ENCODE results near the gene C20orf141.

- TF ChIP-seq CTCF (IDR thresholded peaks at IDR 0.05) (no peak), POLR2A (IDR thresholded peaks at IDR 0.05) (no peak)
Observed at GRCh38 chr20:2816583-2817340, 2.0 kb downstream of the C20orf141 start.
